ACHN (cell line): ENCODE data around the gene SPOCK1.
"Not testable (repeated sequence)": the region's sequence is repeated elsewhere in the genome, so short reads cannot be mapped to it uniquely, and the experiment has no call there.

ENCODE experiments used
- DNase-seq: peaks from one replicate; pipeline ENCODE4 v3.0.0-alpha.2; 2015
- in situ Hi-C: cut with HindIII; loops from 2 replicates; pipeline ENCODE4 v1.10.0; 2017; ENCODE audit warnings: low sequenced_read_pairs, low pct_ligation_motif_present, low pct_unique_long_range_greater_than_20kb

SPOCK1 gene

GRCh38 chr5:136985785-136986475 lies 513.2 kb downstream of the SPOCK1 start:
- DNase-seq = no peak
- in situ Hi-C loops = no loop called here

- DNase-seq = no peak
- in situ Hi-C loops = no loop called here
Observed at GRCh38 chr5:136984772-136985446, 514.2 kb downstream of the SPOCK1 start.

DNA sequence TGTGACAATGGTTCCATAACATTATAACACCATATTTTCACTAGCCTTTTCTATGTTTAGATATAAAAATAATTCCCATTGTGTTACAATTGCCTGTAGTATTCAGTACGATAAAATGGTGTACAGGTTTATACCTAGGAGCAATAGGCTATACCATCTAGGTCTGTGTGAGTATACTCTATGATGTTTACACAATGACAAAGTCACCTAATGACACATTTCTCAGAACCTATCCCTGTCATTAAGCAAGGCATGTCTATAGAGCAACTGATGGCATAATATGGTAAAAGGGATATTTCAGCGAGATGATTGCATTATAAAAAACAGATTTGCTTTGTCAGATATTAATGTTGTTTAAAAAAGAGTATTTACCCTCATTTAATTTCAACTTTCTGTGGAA lies 517.2 kb downstream of the SPOCK1 start:
- in situ Hi-C loops = no loop called here
- no peak for DNase-seq

GRCh38 chr5:136979131-136979530 lies 520.0 kb downstream of the SPOCK1 start:
- in situ Hi-C loops = no loop called here

GRCh38 chr5:136963504-136963903 lies 535.6 kb downstream of the SPOCK1 start:
- no peak for DNase-seq
- in situ Hi-C loops = no loop called here

More at GRCh38 chr5:136979131-136979530, 520.0 kb downstream of the SPOCK1 start:
- no peak for DNase-seq

DNA sequence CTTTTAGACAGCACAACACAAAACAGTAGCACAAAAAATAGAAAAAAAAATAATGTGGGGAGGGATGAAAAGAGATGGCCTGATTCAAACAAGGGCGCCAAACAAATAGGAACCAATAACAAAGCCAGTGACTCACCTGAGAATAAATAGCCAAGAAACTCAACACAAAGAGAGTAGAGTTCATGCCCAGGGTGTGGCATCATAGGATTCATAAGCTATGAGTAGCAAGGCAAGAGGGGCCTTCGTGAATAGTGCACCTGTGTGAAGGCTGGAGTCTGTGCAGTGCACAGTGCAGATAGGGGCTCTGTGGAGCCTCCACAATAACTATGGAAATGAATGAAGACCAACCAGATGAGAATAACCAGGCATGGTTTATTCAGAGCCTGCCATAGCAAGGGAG lies 541.7 kb downstream of the SPOCK1 start:
- in situ Hi-C loops = no loop called here
- DNase-seq = no peak

DNA sequence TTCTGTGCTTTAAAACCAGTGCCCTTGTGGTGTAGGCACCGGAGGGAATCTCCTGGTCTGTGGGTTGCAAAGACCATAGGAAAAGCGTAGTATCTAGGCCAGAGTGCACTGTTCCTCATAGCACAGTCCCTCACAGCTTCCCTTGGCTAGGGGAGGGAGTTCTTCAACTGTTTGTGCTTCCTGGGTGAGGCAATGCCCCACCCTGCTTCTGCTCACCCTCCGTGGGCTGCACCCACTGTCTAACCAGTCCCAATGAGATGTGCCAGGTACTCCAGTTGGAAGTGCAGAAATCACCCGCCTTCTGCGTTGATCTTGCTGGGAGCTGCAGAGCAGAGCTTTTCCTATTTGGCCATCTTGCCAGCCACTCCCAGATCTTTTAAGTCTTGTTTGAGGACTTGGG lies 545.0 kb downstream of the SPOCK1 start:
- in situ Hi-C loops, DNase-seq: not testable (repeated sequence)

GRCh38 chr5:136953346-136954069 lies 545.6 kb downstream of the SPOCK1 start:
- DNase-seq, in situ Hi-C loops: not testable (repeated sequence)

DNA sequence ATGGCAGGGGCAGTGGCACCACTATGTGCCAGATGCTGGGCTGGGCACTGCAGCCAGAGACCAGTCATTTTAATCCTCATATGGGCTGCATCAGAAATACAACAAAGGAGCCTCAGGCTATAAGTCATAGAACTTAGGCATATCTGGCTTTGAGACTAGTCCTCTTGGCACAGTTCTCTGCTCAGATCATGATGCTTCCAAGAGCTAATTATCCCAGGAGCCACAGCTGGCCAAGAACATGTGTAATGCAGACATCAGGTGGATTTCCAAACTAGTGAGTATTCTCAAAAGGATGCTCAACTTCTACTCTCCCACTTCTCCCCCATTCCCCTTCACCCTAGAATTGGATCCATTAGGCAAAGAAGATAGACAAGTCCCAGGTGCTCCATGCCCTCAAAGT lies 571.6 kb downstream of the SPOCK1 start:
- no peak for DNase-seq
- in situ Hi-C loops = no loop called here

DNA sequence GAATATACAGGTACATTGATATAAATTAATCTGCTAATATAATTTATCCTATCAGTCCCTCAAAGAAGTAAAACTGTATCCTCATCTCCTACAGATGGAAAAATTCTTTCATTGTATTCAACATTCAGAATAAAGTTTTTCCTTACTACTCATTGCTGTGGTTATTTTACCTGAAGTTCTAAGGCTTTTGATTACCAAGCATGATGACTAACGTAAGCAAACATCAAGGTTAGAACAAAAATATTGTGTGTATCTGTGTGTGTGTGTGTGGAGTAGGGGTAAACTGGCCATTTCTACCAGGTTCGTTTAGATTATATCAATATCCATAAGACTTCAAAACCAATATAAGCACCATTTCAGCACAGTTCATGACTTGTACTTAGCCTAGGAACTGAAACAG lies 573.1 kb downstream of the SPOCK1 start:
- no peak for DNase-seq
- in situ Hi-C loops = no loop called here
